Coronary artery (tissue), 2 donors: Measurements from ENCODE around the gene SSX2IP.

Source experiments
- DNase-seq: peaks from one replicate; pipeline ENCODE4 v3.0.0-alpha.2; 2017; ENCODE audit warnings: low spot score
- H3K27ac ChIP-seq, 2 donors: fragments of 200-600 bp; sonication (generic); one replicate each; pipeline ENCODE4 v1.5.1; 2016 to 2019
- H3K4me3 ChIP-seq: fragments of 200-600 bp; sonication (generic); 2 replicates; pipeline ENCODE4 v1.5.1; 2016; ENCODE audit warnings: mild to moderate bottlenecking, moderate library complexity
- TF ChIP-seq, protein P1 (sequence below): fragments of 200-600 bp; sonication (generic); IDR thresholded peaks from one replicate; pipeline ENCODE4 v1.5.1; 2019; ENCODE audit warnings: antibody characterized with exemption

The SSX2IP gene

DNA sequence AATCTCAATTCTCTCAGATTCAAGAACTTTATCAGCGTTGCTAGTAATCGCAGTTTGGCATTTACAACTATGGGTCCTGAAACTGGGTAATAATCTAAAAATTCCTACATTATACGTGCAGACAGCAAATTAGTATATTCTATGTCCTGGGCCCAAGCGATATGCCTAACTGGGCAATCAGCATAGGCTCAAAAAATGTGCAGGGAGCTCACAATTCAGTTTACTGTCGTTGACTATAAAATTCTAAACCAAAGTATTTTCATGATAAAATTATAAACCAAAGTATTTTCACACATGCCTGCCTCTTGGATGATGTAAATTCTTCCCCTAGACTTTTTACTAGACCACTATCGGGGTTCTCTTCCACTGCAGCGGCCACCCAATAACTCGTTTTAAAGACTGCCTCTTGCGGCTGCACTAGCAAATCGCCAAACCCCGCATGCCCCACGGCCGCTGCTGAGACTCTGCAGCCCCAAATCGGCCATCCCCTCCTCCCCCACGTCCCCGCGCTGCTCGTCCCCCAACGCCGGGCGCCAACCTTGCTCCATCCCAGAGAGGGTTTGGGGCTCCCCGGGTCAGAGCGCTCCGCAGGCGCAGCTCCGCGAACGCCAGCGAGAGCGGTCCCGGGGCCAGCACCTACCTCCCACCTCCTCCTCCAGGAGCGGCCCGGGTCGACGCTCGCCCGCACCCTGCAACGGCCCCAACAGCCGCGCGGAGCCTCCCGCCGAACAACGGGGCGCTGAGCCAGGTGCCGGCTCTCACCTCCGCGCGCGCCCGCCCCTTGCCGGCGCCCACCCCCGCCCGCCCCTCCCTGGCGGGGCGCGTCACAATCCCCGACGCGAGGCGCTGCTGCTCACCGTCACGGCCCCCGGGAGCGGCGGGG lies 506 bp downstream of the SSX2IP start:
- Histone ChIP-seq H3K27ac (peak overlapping the region; percentile 87 to 93), H3K4me3 (peak overlapping the region; percentile 95)
- TF ChIP-seq, protein P1, sequence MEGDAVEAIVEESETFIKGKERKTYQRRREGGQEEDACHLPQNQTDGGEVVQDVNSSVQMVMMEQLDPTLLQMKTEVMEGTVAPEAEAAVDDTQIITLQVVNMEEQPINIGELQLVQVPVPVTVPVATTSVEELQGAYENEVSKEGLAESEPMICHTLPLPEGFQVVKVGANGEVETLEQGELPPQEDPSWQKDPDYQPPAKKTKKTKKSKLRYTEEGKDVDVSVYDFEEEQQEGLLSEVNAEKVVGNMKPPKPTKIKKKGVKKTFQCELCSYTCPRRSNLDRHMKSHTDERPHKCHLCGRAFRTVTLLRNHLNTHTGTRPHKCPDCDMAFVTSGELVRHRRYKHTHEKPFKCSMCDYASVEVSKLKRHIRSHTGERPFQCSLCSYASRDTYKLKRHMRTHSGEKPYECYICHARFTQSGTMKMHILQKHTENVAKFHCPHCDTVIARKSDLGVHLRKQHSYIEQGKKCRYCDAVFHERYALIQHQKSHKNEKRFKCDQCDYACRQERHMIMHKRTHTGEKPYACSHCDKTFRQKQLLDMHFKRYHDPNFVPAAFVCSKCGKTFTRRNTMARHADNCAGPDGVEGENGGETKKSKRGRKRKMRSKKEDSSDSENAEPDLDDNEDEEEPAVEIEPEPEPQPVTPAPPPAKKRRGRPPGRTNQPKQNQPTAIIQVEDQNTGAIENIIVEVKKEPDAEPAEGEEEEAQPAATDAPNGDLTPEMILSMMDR, result no peak
- peak; percentile 77 for DNase-seq

DNA sequence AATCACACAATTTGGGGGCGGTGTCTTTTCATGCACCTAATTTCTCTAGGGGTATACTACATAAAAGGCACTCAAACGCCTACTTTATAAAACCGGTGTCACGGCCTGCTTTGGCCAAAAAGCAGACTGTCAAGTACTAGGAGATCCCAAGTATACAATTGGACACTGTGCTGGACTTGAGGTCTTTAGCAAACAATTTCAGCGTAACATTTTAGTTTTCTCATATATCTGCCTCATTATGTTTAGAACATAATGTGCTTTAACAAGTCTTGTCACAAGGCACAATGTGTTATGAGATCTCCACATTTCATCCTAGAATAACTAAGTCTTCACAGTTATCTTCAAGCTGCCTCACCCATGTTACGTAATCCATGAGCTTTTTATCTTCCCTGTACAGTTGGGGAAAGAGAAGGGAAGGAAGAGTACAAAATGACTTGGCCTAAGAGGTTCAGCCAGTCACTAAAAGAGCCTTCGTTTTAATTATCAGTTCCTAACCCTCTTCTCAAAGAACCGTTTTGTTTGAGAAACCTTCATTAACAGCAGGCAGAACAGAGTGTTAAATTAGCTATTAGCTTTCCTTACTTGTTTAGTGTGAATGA lies 1.7 kb downstream of the SSX2IP start:
- Histone ChIP-seq H3K4me3 (no peak overlapping the region), H3K27ac (no peak overlapping the region)
- TF ChIP-seq, protein P1, result no peak
- DNase-seq, result no peak

DNA sequence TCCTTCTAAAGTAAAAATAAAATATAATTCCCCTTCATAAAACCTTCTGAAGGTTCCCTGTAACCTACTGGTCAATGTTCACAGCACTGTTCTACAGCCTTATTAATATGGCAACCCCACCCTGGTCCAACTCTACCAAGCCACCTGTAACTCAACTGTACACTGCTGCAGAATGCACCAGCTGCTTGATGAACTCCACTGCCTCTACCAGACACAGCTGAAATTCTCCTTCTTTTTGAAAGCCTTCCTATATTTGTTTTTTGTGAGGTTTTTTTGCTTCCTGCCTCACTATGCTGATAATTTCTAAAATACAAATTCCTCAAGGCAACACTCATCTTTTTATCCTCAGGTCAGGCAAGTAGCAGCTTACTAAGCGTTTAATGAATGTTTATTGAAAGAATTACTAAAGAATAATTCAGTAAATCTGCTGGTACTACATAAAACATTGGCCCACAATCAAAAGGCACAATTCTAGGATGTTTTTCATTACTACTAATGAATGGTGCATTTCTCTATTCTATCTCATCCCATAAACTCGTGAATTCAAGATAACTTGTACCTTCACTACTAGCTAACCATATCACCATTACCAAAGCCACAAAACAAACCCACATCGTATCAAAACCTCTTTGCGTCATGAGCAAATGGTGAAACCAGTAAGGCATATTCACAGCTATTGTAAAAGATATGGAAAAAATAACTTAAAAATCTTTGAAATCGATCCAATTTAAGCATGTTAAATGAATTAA lies 2.4 kb downstream of the SSX2IP start:
- no peak overlapping the region for H3K27ac ChIP-seq

DNA sequence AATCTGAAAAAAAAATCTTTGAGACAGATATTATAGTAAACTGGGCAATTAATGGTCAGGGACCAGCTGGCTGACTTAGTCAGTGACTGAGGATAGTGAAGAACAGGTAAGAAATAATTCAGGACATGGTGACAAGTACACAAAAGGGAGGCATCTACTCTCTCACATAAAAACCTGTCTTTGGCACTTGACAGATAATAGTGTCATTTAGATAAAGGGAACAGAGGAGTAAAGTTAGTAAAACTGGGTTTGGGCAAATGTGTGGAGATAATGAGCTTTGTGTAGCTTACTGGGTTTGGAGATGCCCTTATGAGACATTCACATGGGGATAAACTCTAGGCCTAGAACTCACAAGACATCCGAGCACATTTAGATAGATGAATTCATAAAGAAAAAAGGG lies 4.0 kb downstream of the SSX2IP start:
- Histone ChIP-seq H3K27ac (no peak overlapping the region), H3K4me3 (no peak overlapping the region)
- no peak for DNase-seq
- TF ChIP-seq, protein P1, result no peak

More for the DNA sequence above, 2.4 kb downstream of the SSX2IP start:
- no peak for DNase-seq
- TF ChIP-seq, protein P1, result no peak
- no peak overlapping the region for H3K4me3 ChIP-seq

DNA sequence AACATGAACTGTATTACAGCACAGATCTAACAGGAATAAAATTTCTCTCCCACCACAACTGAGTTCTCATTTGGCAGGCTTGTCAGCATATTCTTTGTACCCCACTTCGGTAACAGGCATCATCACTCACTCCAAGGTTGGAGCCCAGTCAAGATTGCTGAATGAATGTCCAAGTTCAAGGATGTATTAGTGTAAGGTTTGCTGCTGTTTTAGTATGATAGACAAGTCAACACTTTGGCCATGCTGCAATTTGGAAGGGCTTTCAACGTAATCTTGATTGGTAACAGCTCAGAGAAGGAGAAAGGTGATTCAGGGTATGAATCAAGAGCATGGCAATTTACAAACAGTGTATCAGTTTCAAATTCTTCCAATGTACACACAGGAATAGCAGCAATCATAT lies 6.8 kb downstream of the SSX2IP start:
- TF ChIP-seq, protein P1, result no peak
- no peak overlapping the region for H3K4me3 ChIP-seq
- DNase-seq, result no peak
- no peak overlapping the region for H3K27ac ChIP-seq

DNA sequence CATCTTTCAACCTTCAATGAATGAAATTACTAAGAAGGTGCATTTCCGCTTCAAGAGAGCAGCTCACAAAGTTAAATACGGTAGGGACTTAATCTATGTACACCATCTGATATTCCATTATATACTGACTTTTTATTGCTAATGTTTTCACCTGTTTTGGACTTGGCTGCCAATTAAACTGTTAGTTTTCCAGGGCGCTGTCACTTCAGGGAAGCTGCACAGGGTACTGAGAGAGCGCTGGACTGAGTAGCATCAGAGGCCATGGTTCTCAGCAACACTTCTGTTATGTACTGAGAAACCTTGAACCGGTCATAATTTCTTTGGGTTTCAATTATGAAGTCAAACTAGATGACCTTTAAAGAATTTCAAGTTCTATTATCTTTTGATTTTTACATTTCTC lies 8.2 kb downstream of the SSX2IP start:
- TF ChIP-seq, protein P1, result no peak
- Histone ChIP-seq H3K27ac (no peak overlapping the region), H3K4me3 (no peak overlapping the region)
- no peak for DNase-seq
